SK-N-SH (cell line): ENCODE measurements around the gene TEX22. TPM values are rescaled to one million over a fixed set of nuclear protein-coding genes. Genes with fewer than 3 reads are reported as not detected.

Experiments
- CTCF ChIA-PET: fragments of 300-600, 350-600 bp; formaldehyde crosslinking; extraction: SDS; loops from one replicate; lab custom pipeline; 2021; lab: Yijun Ruan, JAX
- POLR2A ChIA-PET: fragments of 350-600 bp; sonication (Branson Sonifier 250); formaldehyde crosslinking; extraction: SDS; loops from one replicate; lab custom pipeline; 2020; ENCODE audit warnings: antibody characterized with exemption, inconsistent platforms; lab: Yijun Ruan, JAX
- DNase-seq: peaks from one replicate; pipeline ENCODE4 v3.0.0; 2012
- H2AFZ ChIP-seq: fragments of 200-600 bp; sonication (generic); 2 replicates; pipeline ENCODE4 v1.8.1; 2016; ENCODE audit warnings: antibody characterized with exemption, mild to moderate bottlenecking, low read depth
- H3F3A ChIP-seq: fragments of 200-600 bp; sonication (generic); replicated peaks from 2 replicates; pipeline ENCODE3; 2016; ENCODE audit warnings: antibody characterized with exemption, mild to moderate bottlenecking; ENCODE audit not compliant: insufficient read depth
- H3K27ac ChIP-seq, 2 experiments: fragments of 200-500 bp in 1 of 2; fragments of 200-600 bp in 1 of 2; sonication (Bioruptor generic) in 1 of 2; sonication (generic), shearing (Covaris generic) in 1 of 2; 2 replicates each; pipeline versions ENCODE4 v1.5.1 to v1.6.1; 2014 to 2016; ENCODE audit warnings: low read depth in 2 of 2, inconsistent platforms in 1 of 2, low read length in 1 of 2, mild to moderate bottlenecking in 1 of 2, mixed read lengths in 1 of 2
- H3K27me3 ChIP-seq: fragments of 200-600 bp; sonication (generic), shearing (Covaris generic); 2 replicates; pipeline ENCODE4 v1.6.1; 2016; ENCODE audit warnings: mixed run types; ENCODE audit not compliant: insufficient read depth
- H3K36me3 ChIP-seq, 2 experiments: fragments of 200-500 bp in 1 of 2; fragments of 200-600 bp in 1 of 2; sonication (Bioruptor generic) in 1 of 2; sonication (generic) in 1 of 2; replicated peaks in 1 of 2; 2 replicates each; pipeline versions ENCODE3 to v1.5.1; 2014 to 2016; ENCODE audit warnings: low read length in 1 of 2, mild to moderate bottlenecking in 1 of 2; ENCODE audit not compliant: insufficient read depth in 2 of 2, control insufficient read depth in 1 of 2
- H3K4me1 ChIP-seq, 2 experiments: fragments of 200-500 bp in 1 of 2; fragments of 200-600 bp in 1 of 2; sonication (Bioruptor generic) in 1 of 2; sonication (generic), shearing (Covaris generic) in 1 of 2; 2 replicates each; pipeline versions ENCODE4 v1.5.1 to v1.6.1; 2014 to 2016; ENCODE audit warnings: low read depth in 1 of 2, low read length in 1 of 2, mixed run types in 1 of 2; ENCODE audit not compliant: insufficient read depth in 2 of 2, control insufficient read depth in 1 of 2
- H3K4me2 ChIP-seq: fragments of 200-600 bp; sonication (generic), shearing (Covaris generic); 2 replicates; pipeline ENCODE4 v1.6.1; 2017; ENCODE audit warnings: mixed run types
- H3K4me3 ChIP-seq, 2 experiments: fragments of 200-500 bp in 1 of 2; fragments of 200-600 bp in 1 of 2; sonication (Bioruptor generic) in 1 of 2; sonication (generic), shearing (Covaris generic) in 1 of 2; 2 replicates each; pipeline versions ENCODE4 v1.5.1 to v1.8.1; 2014 to 2016; ENCODE audit warnings: low read depth in 2 of 2, inconsistent platforms in 1 of 2, low read length in 1 of 2, mild to moderate bottlenecking in 1 of 2, mixed read lengths in 1 of 2, moderate library complexity in 1 of 2
- H3K79me2 ChIP-seq: fragments of 200-600 bp; sonication (generic); 2 replicates; pipeline ENCODE4 v1.8.1; 2017; ENCODE audit warnings: mild to moderate bottlenecking; ENCODE audit not compliant: insufficient read depth
- H3K9ac ChIP-seq: fragments of 200-600 bp; sonication (generic); 2 replicates; pipeline ENCODE4 v1.6.1; 2017; ENCODE audit warnings: mixed run types
- H3K9me2 ChIP-seq: fragments of 200-600 bp; sonication (generic); 2 replicates; pipeline ENCODE4 v1.6.1; 2017; ENCODE audit warnings: mixed run types
- H3K9me3 ChIP-seq: fragments of 200-600 bp; sonication (generic); 2 replicates; pipeline ENCODE4 v1.6.1; 2017; ENCODE audit warnings: mixed run types, mild to moderate bottlenecking, moderate library complexity
- H4K20me1 ChIP-seq: fragments of 200-600 bp; sonication (generic); 2 replicates; pipeline ENCODE4 v1.6.1; 2017; ENCODE audit warnings: mild to moderate bottlenecking, mixed run types; ENCODE audit not compliant: insufficient read depth
- CHD2 ChIP-seq: fragments of 150-350 bp; IDR thresholded peaks from 2 replicates; pipeline ENCODE4 v1.6.1; 2018; ENCODE audit warnings: low read length; ENCODE audit not compliant: partially characterized antibody
- CTCF ChIP-seq: fragments of 200-600 bp; sonication (generic); IDR thresholded peaks from 2 replicates; pipeline ENCODE4 v1.6.1; 2017; ENCODE audit warnings: antibody characterized with exemption, mild to moderate bottlenecking, moderate library complexity
- EP300 ChIP-seq, 2 experiments: IDR thresholded peaks; 2 replicates each; pipeline versions ENCODE4 v1.4.0 to v1.6.1; 2012; ENCODE audit warnings: borderline replicate concordance in 1 of 2, low read depth in 1 of 2, low read length in 1 of 2
- GATA2 ChIP-seq: sonication (generic); formaldehyde crosslinking; IDR thresholded peaks from 2 replicates; pipeline ENCODE4 v1.5.0; 2020; ENCODE audit warnings: mild to moderate bottlenecking, missing genetic modification reagents
- MEF2A ChIP-seq: IDR thresholded peaks from 2 replicates; pipeline ENCODE4 v1.4.0; 2012; ENCODE audit warnings: low read depth, borderline replicate concordance
- POLR2AphosphoS5 ChIP-seq: IDR thresholded peaks from 2 replicates; pipeline ENCODE4 v1.6.1; 2012; ENCODE audit warnings: low read depth, low read length
- SIN3A ChIP-seq: IDR thresholded peaks from 2 replicates; pipeline ENCODE4 v1.6.1; 2012; ENCODE audit warnings: low read depth, mild to moderate bottlenecking, low read length, moderate library complexity, borderline replicate concordance
- TAF1 ChIP-seq: IDR thresholded peaks from 2 replicates; pipeline ENCODE4 v1.6.1; 2012; ENCODE audit warnings: low read depth, mild to moderate bottlenecking, low read length, moderate library complexity, borderline replicate concordance
- USF2 ChIP-seq: fragments of 150-350 bp; IDR thresholded peaks from 2 replicates; pipeline ENCODE4 v1.6.1; 2017; ENCODE audit warnings: antibody characterized with exemption, low read length, low read depth, borderline replicate concordance
- ZBTB33 ChIP-seq: IDR thresholded peaks from 2 replicates; pipeline ENCODE4 v1.4.0; 2012; ENCODE audit warnings: low read depth, borderline replicate concordance
- WGBS: methylation state at CpG from one replicate; pipeline ENCODE4 v1.1.6; 2017; ENCODE audit warnings: low lambda C conversion rate; 5-methylcytosine and 5-hydroxymethylcytosine counted together
- polyA plus RNA-seq, 3 experiments: library from polyadenylated mRNA; depleted of rRNA; stranded (reverse); fragments of >200 nt; gene quantifications; 2 replicates each; pipeline ENCODE4 v1.2.3, GENCODE V29; 2012
- TF ChIP-seq, protein P1 (sequence below): fragments of 150-350 bp; IDR thresholded peaks from 2 replicates; pipeline ENCODE4 v1.6.1; 2016; ENCODE audit warnings: mild to moderate bottlenecking, low read depth, low read length
- TF ChIP-seq, protein P2 (sequence below): IDR thresholded peaks from 2 replicates; pipeline ENCODE4 v1.4.0; 2012; ENCODE audit warnings: low read depth
- TF ChIP-seq, protein P3 (sequence below): IDR thresholded peaks from 2 replicates; pipeline ENCODE4; 2012

The TEX22 gene
- polyA plus RNA-seq, 1 of the 3 experiments (the other 2 are of a cell fraction), result 0.26 TPM

GRCh38 chr14:105420974-105421674 lies 22.8 kb downstream of the TEX22 start:
- Histone ChIP-seq H3K27me3 (no peaks in the 10 kb centered on the region), H3K9ac (peak overlapping the region; percentile 85), H3K79me2 (peaks cover 66% of the 10 kb centered on the region), H3K9me2 (no peaks in the 10 kb centered on the region), H2AFZ (no peak overlapping the region), H3K9me3 (no peaks in the 10 kb centered on the region), H3K36me3 (no peaks in the 10 kb centered on the region), H3F3A (peaks cover 5% of the 10 kb centered on the region), H3K4me2 (peak overlapping the region; percentile 97), H3K4me3 (peak overlapping the region; percentile 66 to 74), H3K4me1 (peaks cover 12 to 44% of the 10 kb centered on the region in 2 experiments; a peak in 3 of 4 replicates), H4K20me1 (peaks cover 39% of the 10 kb centered on the region), H3K27ac (peak overlapping the region in 1 of 2 experiments; percentile 87; a peak in 3 of 4 replicates)
- 31% methylated on average over 19 of the region's 23 CpGs for WGBS
- ChIA-PET POLR2A (no interaction called here), CTCF (interaction anchor here (0.8 to 3.7 kb wide), 6 partner anchors 22 to 117 kb away, joined by 3 to 18 read pairs (median 6); no protein-coding TSS in a partner anchor)
- TF ChIP-seq CHD2 (no peak), SIN3A (no peak), CTCF (no peak), GATA2 (CRISPR knock-in tag) (no peak), TAF1 (no peak), USF2 (no peak), EP300 (IDR thresholded peaks at IDR 0.05; ENCODE audit: borderline replicate concordance in 1 of 2, low read depth in 1 of 2, low read length in 1 of 2) (no peak), POLR2AphosphoS5 (no peak), ZBTB33 (no peak), MEF2A (no peak)
- TF ChIP-seq, protein P1, sequence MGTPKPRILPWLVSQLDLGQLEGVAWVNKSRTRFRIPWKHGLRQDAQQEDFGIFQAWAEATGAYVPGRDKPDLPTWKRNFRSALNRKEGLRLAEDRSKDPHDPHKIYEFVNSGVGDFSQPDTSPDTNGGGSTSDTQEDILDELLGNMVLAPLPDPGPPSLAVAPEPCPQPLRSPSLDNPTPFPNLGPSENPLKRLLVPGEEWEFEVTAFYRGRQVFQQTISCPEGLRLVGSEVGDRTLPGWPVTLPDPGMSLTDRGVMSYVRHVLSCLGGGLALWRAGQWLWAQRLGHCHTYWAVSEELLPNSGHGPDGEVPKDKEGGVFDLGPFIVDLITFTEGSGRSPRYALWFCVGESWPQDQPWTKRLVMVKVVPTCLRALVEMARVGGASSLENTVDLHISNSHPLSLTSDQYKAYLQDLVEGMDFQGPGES, result no peak
- TF ChIP-seq, protein P2, sequence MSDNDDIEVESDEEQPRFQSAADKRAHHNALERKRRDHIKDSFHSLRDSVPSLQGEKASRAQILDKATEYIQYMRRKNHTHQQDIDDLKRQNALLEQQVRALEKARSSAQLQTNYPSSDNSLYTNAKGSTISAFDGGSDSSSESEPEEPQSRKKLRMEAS, result no peak
- TF ChIP-seq, protein P3, sequence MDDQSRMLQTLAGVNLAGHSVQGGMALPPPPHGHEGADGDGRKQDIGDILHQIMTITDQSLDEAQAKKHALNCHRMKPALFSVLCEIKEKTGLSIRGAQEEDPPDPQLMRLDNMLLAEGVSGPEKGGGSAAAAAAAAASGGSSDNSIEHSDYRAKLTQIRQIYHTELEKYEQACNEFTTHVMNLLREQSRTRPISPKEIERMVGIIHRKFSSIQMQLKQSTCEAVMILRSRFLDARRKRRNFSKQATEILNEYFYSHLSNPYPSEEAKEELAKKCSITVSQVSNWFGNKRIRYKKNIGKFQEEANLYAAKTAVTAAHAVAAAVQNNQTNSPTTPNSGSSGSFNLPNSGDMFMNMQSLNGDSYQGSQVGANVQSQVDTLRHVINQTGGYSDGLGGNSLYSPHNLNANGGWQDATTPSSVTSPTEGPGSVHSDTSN, result no peak
- peak; percentile 65 for DNase-seq
